Right lobe of liver (tissue), 4 donors: ENCODE measurements around the gene CDCA5.

ENCODE experiments used
- POLR2A ChIP-seq: fragments of 450-650 bp; IDR thresholded peaks from one replicate; pipeline ENCODE4 v1.6.1; 2017; ENCODE audit warnings: antibody characterized with exemption, mild to moderate bottlenecking
- TF ChIP-seq, protein P1 (sequence below), 4 donors: fragments of 200-600 bp in 3 of 4; fragments of 450-650 bp in 1 of 4; IDR thresholded peaks; one replicate each; pipeline versions ENCODE4 v1.5.1 to v1.8.0; 2016 to 2022; ENCODE audit warnings: antibody characterized with exemption in 4 of 4, mild to moderate bottlenecking in 2 of 4
- donor health status: DM: no; HTN: no; CAD: no.
- donor health status: DM: no; HTN: no; CAD: no.
- donor health status: DM: no; HTN: yes; CAD: no.

DNA sequence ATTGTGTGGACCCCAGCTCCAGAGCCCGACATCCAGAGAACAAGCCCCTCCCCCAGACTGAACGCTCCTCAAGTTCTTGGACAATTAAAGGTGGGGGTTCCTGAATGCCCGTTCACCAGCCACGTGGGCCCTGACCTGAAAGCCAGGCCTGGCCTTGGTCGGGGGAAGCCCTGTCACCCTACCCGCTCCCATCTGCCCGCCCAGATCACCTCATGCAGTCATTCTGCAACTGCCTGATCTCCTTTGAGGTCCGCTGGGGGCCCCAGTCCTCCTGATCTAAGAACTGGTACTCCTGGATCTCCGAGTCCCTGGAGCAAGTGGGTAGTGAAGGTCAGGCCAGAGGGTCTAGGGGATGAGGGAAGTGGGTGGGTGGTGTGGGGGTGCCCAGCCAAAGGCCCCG lies 16.4 kb downstream of the CDCA5 start:
- TF ChIP-seq, protein P1, sequence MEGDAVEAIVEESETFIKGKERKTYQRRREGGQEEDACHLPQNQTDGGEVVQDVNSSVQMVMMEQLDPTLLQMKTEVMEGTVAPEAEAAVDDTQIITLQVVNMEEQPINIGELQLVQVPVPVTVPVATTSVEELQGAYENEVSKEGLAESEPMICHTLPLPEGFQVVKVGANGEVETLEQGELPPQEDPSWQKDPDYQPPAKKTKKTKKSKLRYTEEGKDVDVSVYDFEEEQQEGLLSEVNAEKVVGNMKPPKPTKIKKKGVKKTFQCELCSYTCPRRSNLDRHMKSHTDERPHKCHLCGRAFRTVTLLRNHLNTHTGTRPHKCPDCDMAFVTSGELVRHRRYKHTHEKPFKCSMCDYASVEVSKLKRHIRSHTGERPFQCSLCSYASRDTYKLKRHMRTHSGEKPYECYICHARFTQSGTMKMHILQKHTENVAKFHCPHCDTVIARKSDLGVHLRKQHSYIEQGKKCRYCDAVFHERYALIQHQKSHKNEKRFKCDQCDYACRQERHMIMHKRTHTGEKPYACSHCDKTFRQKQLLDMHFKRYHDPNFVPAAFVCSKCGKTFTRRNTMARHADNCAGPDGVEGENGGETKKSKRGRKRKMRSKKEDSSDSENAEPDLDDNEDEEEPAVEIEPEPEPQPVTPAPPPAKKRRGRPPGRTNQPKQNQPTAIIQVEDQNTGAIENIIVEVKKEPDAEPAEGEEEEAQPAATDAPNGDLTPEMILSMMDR (IDR thresholded peaks at IDR 0.05), result no peak
- no peak for TF ChIP-seq POLR2A
